Measurements from ENCODE around the gene ASXL1. TPM values are rescaled to one million over a fixed set of nuclear protein-coding genes. Genes with fewer than 3 reads are reported as not detected.

The ASXL1 gene
- total RNA-seq, 1 experiment from 2014 or later = 52.2 TPM

- Histone ChIP-seq H3K9me2 (ENCODE audit: insufficient read depth) (no peaks in the 10 kb centered on the region), H3K79me2 (ENCODE audit: insufficient read depth, low read length) (no peaks in the 10 kb centered on the region), H3K4me2 (ENCODE audit: low read length) (no peak overlapping the region), H3K4me1 (ENCODE audit: control insufficient read depth in 1 of 2, insufficient read depth in 2 of 2, low read length in 2 of 2) (no peaks in the 10 kb centered on the region), H3K9ac (ENCODE audit: low read length) (no peak overlapping the region), H3K27ac (ENCODE audit: low read depth, low read length) (no peak overlapping the region), H4K20me1 (ENCODE audit: insufficient read depth) (no peaks in the 10 kb centered on the region), H3K4me3 (replicated peaks in 1 of 2; ENCODE audit: low read depth in 1 of 2, low read length in 2 of 2) (no peak overlapping the region), H3K27me3 (ENCODE audit: insufficient read depth, low read length) (no peaks in the 10 kb centered on the region), H2AFZ (ENCODE audit: low read depth, low read length, poor library complexity, severe bottlenecking) (no peak overlapping the region), H3K9me3 (ENCODE audit: control insufficient read depth in 1 of 2, insufficient read depth in 1 of 2, low read depth in 1 of 2, low read length in 2 of 2) (no peaks in the 10 kb centered on the region), H3K36me3 (ENCODE audit: control insufficient read depth in 1 of 2, insufficient read depth in 2 of 2, low read length in 2 of 2) (no peaks in the 10 kb centered on the region)
- ChIA-PET POLR2A (no interaction called here), RAD21 (ENCODE audit: low non-redundant PET in 1 of 2, low total read pairs in 2 of 2, uncharacterized antibody in 2 of 2, unreplicated experiment in 2 of 2) (no interaction called here), CTCF (no interaction called here)
- no TSS peak for BruUV-seq (replicated peaks)
- intact Hi-C loops (cut with micrococcal nuclease) = no loop called here
- ATAC-seq = no peak
- no peak for DNase-seq (ENCODE audit: low read depth, low spot score)
- TF ChIP-seq FOSL1 (IDR thresholded peaks at IDR 0.05; ENCODE audit: low read depth) (no peak), REST (IDR thresholded peaks at IDR 0.05; ENCODE audit: low read depth) (no peak), ATF3 (IDR thresholded peaks at IDR 0.05) (no peak), SRF (IDR thresholded peaks at IDR 0.05; ENCODE audit: low read depth) (no peak), YY1 (IDR thresholded peaks at IDR 0.05; ENCODE audit: extremely low read depth, insufficient replicate concordance, low read depth, low read length) (no peak), ZFX (IDR thresholded peaks at IDR 0.05) (no peak), SIN3A (IDR thresholded peaks at IDR 0.05; ENCODE audit: low read depth) (no peak), CEBPB (IDR thresholded peaks at IDR 0.05; ENCODE audit: low read depth) (no peak), EGR1 (IDR thresholded peaks at IDR 0.05; ENCODE audit: low read depth) (no peak), ZNF274 (IDR thresholded peaks at IDR 0.05; ENCODE audit: low read depth, low read length) (no peak), RAD21 (IDR thresholded peaks at IDR 0.05; ENCODE audit: low read depth) (no peak), ZBTB33 (IDR thresholded peaks at IDR 0.05; ENCODE audit: extremely low read depth, insufficient replicate concordance, low read length) (no peak), JUND (IDR thresholded peaks at IDR 0.05) (no peak), EZH2 (IDR thresholded peaks at IDR 0.05) (no peak), CBX3 (IDR thresholded peaks at IDR 0.05; ENCODE audit: low read depth) (no peak), POLR2A (IDR thresholded peaks at IDR 0.05; ENCODE audit: borderline replicate concordance, extremely low read depth, insufficient read depth, insufficient read length) (no peak)
Observed at GRCh38 chr20:32466739-32467505, 108.8 kb downstream of the ASXL1 start.
